ENCODE data around the gene NSD1.

- TF ChIP-seq CTCF (IDR thresholded peaks at IDR 0.05) = no peak
- no peak for TF ChIP-seq EP300 (IDR thresholded peaks at IDR 0.05)
- no peak for TF ChIP-seq POLR2AphosphoS5 (IDR thresholded peaks at IDR 0.05)
These were observed 42.8 kb upstream of the NSD1 start for GRCh38 chr5:177090813-177091212.

Data from gastroesophageal sphincter (tissue), 3 donors.